MM.1S (cell line): ENCODE results near the gene HMCES.

Source experiments
- DNase-seq: peaks from one replicate; pipeline ENCODE4 v3.0.0-alpha.2; 2015
- H2AFZ ChIP-seq: fragments of 300-600 bp; sonication (generic); 2 replicates; pipeline ENCODE4 v1.6.0; 2016; ENCODE audit warnings: antibody characterized with exemption, low read length
- H3F3A ChIP-seq: fragments of 300-600 bp; sonication (generic); 2 replicates; pipeline ENCODE4 v1.6.1; 2016; ENCODE audit warnings: mild to moderate bottlenecking, antibody characterized with exemption, low read length, moderate library complexity, mixed read lengths; ENCODE audit not compliant: insufficient read depth
- H3K27ac ChIP-seq: fragments of 300-600 bp; sonication (generic); 2 replicates; pipeline ENCODE4 v1.5.1; 2016; ENCODE audit warnings: mild to moderate bottlenecking, low read length
- H3K27me3 ChIP-seq: fragments of 300-600 bp; sonication (generic); replicated peaks from 2 replicates; pipeline ENCODE4 v1.6.0; 2016; ENCODE audit warnings: low read length; ENCODE audit not compliant: insufficient read depth
- H3K36me3 ChIP-seq: fragments of 300-600 bp; sonication (generic); replicated peaks from 2 replicates; pipeline ENCODE4 v1.6.1; 2016; ENCODE audit warnings: mild to moderate bottlenecking, low read length, mixed read lengths; ENCODE audit not compliant: insufficient read depth
- H3K4me1 ChIP-seq: fragments of 300-600 bp; sonication (generic); 2 replicates; pipeline ENCODE4 v1.6.1; 2016; ENCODE audit warnings: low read length, mixed read lengths
- H3K4me2 ChIP-seq: fragments of 300-600 bp; sonication (generic); 2 replicates; pipeline ENCODE4 v1.6.0; 2016; ENCODE audit warnings: low read depth, low read length
- H3K4me3 ChIP-seq: fragments of 300-600 bp; sonication (generic); 2 replicates; pipeline ENCODE4 v1.5.1; 2016; ENCODE audit warnings: low read length, mixed read lengths
- H3K79me2 ChIP-seq: fragments of 300-600 bp; sonication (generic); 2 replicates; pipeline ENCODE4 v1.6.1; 2016; ENCODE audit warnings: mixed run types, low read length, mixed read lengths
- H3K9ac ChIP-seq: fragments of 300-600 bp; sonication (generic); 2 replicates; pipeline ENCODE4 v1.6.1; 2016; ENCODE audit warnings: low read length, mixed read lengths
- H3K9me2 ChIP-seq: fragments of 300-600 bp; sonication (generic); replicated peaks from 2 replicates; pipeline ENCODE4 v1.6.1; 2016; ENCODE audit warnings: mild to moderate bottlenecking, low read length, mixed read lengths; ENCODE audit not compliant: insufficient read depth
- H3K9me3 ChIP-seq: fragments of 300-600 bp; sonication (generic); replicated peaks from 2 replicates; pipeline ENCODE4 v1.6.1; 2016; ENCODE audit warnings: mild to moderate bottlenecking, low read length, mixed read lengths; ENCODE audit not compliant: insufficient read depth
- H4K20me1 ChIP-seq: fragments of 300-600 bp; sonication (generic); 2 replicates; pipeline ENCODE4 v1.6.1; 2016; ENCODE audit warnings: mild to moderate bottlenecking, low read length, moderate library complexity, mixed read lengths; ENCODE audit not compliant: insufficient read depth
- EZH2 ChIP-seq: fragments of 300-600 bp; sonication (generic); optimal IDR thresholded peaks from 2 replicates; pipeline ENCODE3; 2017; ENCODE audit warnings: low read depth, mild to moderate bottlenecking, antibody characterized with exemption, low read length, mixed read lengths
- EZH2phosphoT487 ChIP-seq: fragments of 300-600 bp; sonication (generic); IDR thresholded peaks from 2 replicates; pipeline ENCODE4 v1.6.1; 2018; ENCODE audit warnings: antibody characterized with exemption, low read length
- TF ChIP-seq, protein P1 (sequence below): fragments of 300-600 bp; sonication (generic); IDR thresholded peaks from 2 replicates; pipeline ENCODE4 v1.5.1; 2016; ENCODE audit warnings: antibody characterized with exemption, low read length, mixed read lengths

HMCES gene

DNA sequence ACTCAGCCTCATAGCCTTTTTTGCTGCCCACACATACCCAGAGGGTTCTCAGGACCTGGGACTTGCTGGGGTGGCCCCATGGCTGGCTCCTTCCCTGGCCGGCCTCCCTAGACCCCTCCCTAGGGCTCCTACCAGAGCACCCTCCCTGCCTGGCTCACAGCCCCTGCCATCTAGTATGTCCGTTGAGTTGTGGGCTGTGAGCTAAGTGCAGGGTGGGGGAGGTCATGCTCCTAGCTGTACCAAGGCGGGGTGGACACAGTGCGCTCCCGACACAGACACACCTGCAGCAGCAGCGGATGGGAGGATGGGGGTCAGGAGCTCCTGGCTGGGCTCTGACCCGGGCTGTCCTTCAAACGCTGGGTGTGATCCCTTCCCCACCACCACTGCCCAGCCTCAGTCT is 41.6 kb downstream of the HMCES start:
- H3K9me3 ChIP-seq: no peaks in the 10 kb centered on the region
- peaks cover 33% of the 10 kb centered on the region for H3F3A ChIP-seq
- H3K4me2 ChIP-seq: no peak overlapping the region
- H3K9ac ChIP-seq: no peak overlapping the region
- H3K27ac ChIP-seq: no peak overlapping the region
- TF ChIP-seq EZH2phosphoT487: no peak
- TF ChIP-seq, protein P1, sequence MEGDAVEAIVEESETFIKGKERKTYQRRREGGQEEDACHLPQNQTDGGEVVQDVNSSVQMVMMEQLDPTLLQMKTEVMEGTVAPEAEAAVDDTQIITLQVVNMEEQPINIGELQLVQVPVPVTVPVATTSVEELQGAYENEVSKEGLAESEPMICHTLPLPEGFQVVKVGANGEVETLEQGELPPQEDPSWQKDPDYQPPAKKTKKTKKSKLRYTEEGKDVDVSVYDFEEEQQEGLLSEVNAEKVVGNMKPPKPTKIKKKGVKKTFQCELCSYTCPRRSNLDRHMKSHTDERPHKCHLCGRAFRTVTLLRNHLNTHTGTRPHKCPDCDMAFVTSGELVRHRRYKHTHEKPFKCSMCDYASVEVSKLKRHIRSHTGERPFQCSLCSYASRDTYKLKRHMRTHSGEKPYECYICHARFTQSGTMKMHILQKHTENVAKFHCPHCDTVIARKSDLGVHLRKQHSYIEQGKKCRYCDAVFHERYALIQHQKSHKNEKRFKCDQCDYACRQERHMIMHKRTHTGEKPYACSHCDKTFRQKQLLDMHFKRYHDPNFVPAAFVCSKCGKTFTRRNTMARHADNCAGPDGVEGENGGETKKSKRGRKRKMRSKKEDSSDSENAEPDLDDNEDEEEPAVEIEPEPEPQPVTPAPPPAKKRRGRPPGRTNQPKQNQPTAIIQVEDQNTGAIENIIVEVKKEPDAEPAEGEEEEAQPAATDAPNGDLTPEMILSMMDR: no peak
- no peak for TF ChIP-seq EZH2
- no peaks in the 10 kb centered on the region for H3K9me2 ChIP-seq
- H3K4me1 ChIP-seq: peaks cover 42% of the 10 kb centered on the region
- no peaks in the 10 kb centered on the region for H3K36me3 ChIP-seq
- no peak for DNase-seq
- H2AFZ ChIP-seq: no peak overlapping the region
- H3K27me3 ChIP-seq: no peaks in the 10 kb centered on the region
- no peak overlapping the region for H3K4me3 ChIP-seq
- no peaks in the 10 kb centered on the region for H4K20me1 ChIP-seq
- peaks cover 30% of the 10 kb centered on the region for H3K79me2 ChIP-seq

DNA sequence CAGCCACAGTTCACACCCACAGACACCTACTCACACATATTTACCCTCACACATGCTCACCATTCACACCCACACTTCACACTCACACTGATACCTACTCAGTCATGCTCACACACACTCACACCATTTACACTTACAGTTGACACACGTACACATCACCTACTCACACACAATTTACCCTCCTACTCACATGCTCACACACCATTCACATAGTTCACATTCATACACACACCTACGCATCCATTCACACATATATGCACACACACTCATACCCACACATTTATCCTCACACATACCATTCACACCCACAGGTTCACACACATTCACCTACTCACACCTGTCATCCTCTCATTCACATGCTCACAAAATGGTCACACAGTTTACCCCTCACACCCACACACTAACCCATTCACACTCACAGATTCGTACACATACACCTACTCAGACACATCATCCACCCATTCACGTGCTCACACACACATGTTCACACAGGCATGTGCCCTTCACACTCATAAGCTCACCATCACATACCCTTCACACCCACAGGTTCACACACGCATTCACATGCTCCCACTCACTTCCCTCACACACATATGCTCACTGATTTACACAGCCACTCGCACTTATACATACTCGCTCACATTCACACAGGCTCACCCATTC is 42.3 kb downstream of the HMCES start:
- Histone ChIP-seq H3K9ac (no peak overlapping the region), H2AFZ (no peak overlapping the region), H3F3A (peaks cover 28% of the 10 kb centered on the region), H3K9me2 (no peaks in the 10 kb centered on the region), H3K27me3 (no peaks in the 10 kb centered on the region), H3K9me3 (no peaks in the 10 kb centered on the region), H3K79me2 (peaks cover 25% of the 10 kb centered on the region), H4K20me1 (no peaks in the 10 kb centered on the region), H3K4me1 (peaks cover 42% of the 10 kb centered on the region), H3K4me2 (no peak overlapping the region), H3K36me3 (no peaks in the 10 kb centered on the region), H3K27ac (no peak overlapping the region), H3K4me3 (no peak overlapping the region)
- TF ChIP-seq EZH2: no peak
- TF ChIP-seq, protein P1: no peak
- TF ChIP-seq EZH2phosphoT487: no peak
- no peak for DNase-seq

DNA sequence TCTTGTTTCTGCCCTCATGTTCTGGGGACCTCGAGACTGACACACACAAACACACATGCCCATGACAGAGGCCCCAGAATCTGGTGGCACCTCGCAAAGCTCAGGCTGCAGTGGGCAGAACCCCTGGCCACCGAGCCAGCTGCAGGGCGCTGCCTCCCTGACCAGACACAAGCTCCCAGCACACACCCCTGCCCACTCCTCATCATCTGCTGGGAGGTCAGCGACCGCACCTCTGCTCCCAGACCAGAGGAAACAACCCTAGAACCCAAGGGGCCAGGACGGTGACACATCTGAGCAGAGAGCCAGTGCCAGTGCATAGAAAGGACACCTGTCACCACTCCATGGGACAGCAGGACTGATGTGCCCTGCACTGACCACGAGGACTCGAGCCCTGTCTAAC is 43.2 kb downstream of the HMCES start:
- H3K36me3 ChIP-seq: no peaks in the 10 kb centered on the region
- no peak overlapping the region for H3K9ac ChIP-seq
- H3K9me2 ChIP-seq: no peaks in the 10 kb centered on the region
- H3K4me3 ChIP-seq: no peak overlapping the region
- H3F3A ChIP-seq: peaks cover 28% of the 10 kb centered on the region
- peaks cover 18% of the 10 kb centered on the region for H3K79me2 ChIP-seq
- H3K27me3 ChIP-seq: no peaks in the 10 kb centered on the region
- H4K20me1 ChIP-seq: no peaks in the 10 kb centered on the region
- no peaks in the 10 kb centered on the region for H3K9me3 ChIP-seq
- H2AFZ ChIP-seq: no peak overlapping the region
- H3K4me1 ChIP-seq: peaks cover 42% of the 10 kb centered on the region
- no peak for TF ChIP-seq EZH2
- no peak for TF ChIP-seq EZH2phosphoT487
- TF ChIP-seq, protein P1: no peak
- no peak overlapping the region for H3K4me2 ChIP-seq
- DNase-seq: no peak
- no peak overlapping the region for H3K27ac ChIP-seq
